Naive thymus-derived CD8-positive, alpha-beta T cell (primary cell): Measurements from ENCODE around the gene CACHD1. TPM values are rescaled to one million over a fixed set of nuclear protein-coding genes. Genes with fewer than 3 reads are reported as not detected.

Experiments
- ATAC-seq, 2 donors: fragments of 150-1000 bp; cut with Tn5 transposase in 1 of 2; sonication (Bioruptor Pico), chemical (Tn5 transposase) in 1 of 2; 1 replicate in 1 of 2; 2 replicates in 1 of 2; pipeline ENCODE4 v1.10.0; 2021; ENCODE audit warnings: mild to moderate bottlenecking in 2 of 2, moderate library complexity in 2 of 2
- POLR2A ChIA-PET: fragments of 350-600 bp; sonication (Branson Sonifier 250); formaldehyde crosslinking; loops from one replicate; lab custom pipeline; 2021; ENCODE audit warnings: antibody characterized with exemption; lab: Charles Lee
- DNase-seq, 10 donors: peaks; one replicate each; pipeline versions ENCODE4 v3.0.0 to v3.0.0-alpha.2; 2020 to 2022
- H3K27ac Mint-ChIP-seq, 10 donors: one replicate each; pipeline ENCODE4 v1.8.0; 2020 to 2022; ENCODE audit warnings: mild to moderate bottlenecking in 10 of 10, mixed read lengths in 10 of 10, moderate library complexity in 4 of 10, inconsistent platforms in 1 of 10
- H3K27me3 Mint-ChIP-seq, 5 donors: one replicate each; pipeline ENCODE4 v1.8.0; 2021 to 2022; ENCODE audit warnings: mixed read lengths in 5 of 5
- H3K36me3 Mint-ChIP-seq, 3 donors: one replicate each; pipeline ENCODE4 v1.8.0; 2020 to 2022; ENCODE audit warnings: mixed read lengths in 3 of 3, mild to moderate bottlenecking in 2 of 3, inconsistent platforms in 1 of 3
- H3K4me1 Mint-ChIP-seq, 4 donors: one replicate each; pipeline ENCODE4 v1.8.0; 2021 to 2022; ENCODE audit warnings: mixed read lengths in 4 of 4
- H3K4me3 Mint-ChIP-seq, 10 donors: one replicate each; pipeline ENCODE4 v1.8.0; 2020 to 2022; ENCODE audit warnings: mild to moderate bottlenecking in 10 of 10, mixed read lengths in 10 of 10, moderate library complexity in 6 of 10, inconsistent platforms in 1 of 10
- H3K9me3 Mint-ChIP-seq, 9 donors: one replicate each; pipeline ENCODE4 v1.8.0; 2020 to 2022; ENCODE audit warnings: mixed read lengths in 9 of 9, mild to moderate bottlenecking in 3 of 9, inconsistent platforms in 1 of 9, moderate library complexity in 1 of 9
- polyA plus RNA-seq, 3 donors: library from polyadenylated mRNA; unstranded; fragments of 300-500 nt; fragmentation: Illumina TruSeq; gene quantifications; one replicate each; pipeline ENCODE4 v1.2.3, GENCODE V29; 2021
- total RNA-seq, 8 experiments: library from RNA in 2 of 8; stranded (reverse) in 2 of 8; gene quantifications; one replicate each; pipeline ENCODE4 v1.2.3 and lab custom pipeline; 2021 to 2026

CACHD1 gene
- total RNA-seq (1 to 10 TPM; 4.9 to 5.2 TPM), polyA plus RNA-seq (1 to 10 TPM in 2 of 3 donors, under 1 TPM in 1; 0.80 to 3.3 (median 2.2) TPM), total RNA-seq (lab: John Stamatoyannopoulos, UW) (10.3 to 32.9 (median 15.3) reads per million in 6 experiments)

- DNase-seq = peak; percentile 30 to 83 (median 76)
- POLR2A ChIA-PET = no interaction called here
- ATAC-seq = peak; percentile 84 to 88
- Mint-ChIP-seq H3K9me3 (no peaks in the 10 kb centered on the region), H3K36me3 (no peaks in the 10 kb centered on the region), H3K27ac (peak within 1 kb of the TSS in 9 of 10 donors; percentile 17 to 90 (median 80)), H3K4me3 (peak within 1 kb of the TSS; percentile 87 to 100 (median 94)), H3K4me1 (peaks cover 21 to 31% (median 27%) of the 10 kb centered on the region in 4 donors), H3K27me3 (peaks cover 12 to 43% (median 28%) of the 10 kb centered on the region in 5 donors)
These were observed at the start of gene CACHD1 for GRCh38 chr1:64469977-64470664. Gene CACHD1 (plus strand): TSS chr1:64470129. CDS start chr1:64470745, 616 bp downstream.

- DNase-seq (no peak), ATAC-seq (no peak)
- peaks cover 0 to 2% (median 0%) of the 10 kb centered on the region in 5 donors for H3K27me3 Mint-ChIP-seq
- POLR2A ChIA-PET = no interaction called here
- H3K4me3 Mint-ChIP-seq = no peak overlapping the region
- H3K4me1 Mint-ChIP-seq = no peaks in the 10 kb centered on the region
- no peaks in the 10 kb centered on the region for H3K36me3 Mint-ChIP-seq
- no peak overlapping the region for H3K27ac Mint-ChIP-seq
- peaks cover 0 to 3% (median 0%) of the 10 kb centered on the region in 9 donors for H3K9me3 Mint-ChIP-seq
These were observed 48.6 kb upstream of the CACHD1 start for GRCh38 chr1:64421377-64421776.

GRCh38 chr1:64423526-64423925 lies 46.4 kb upstream of the CACHD1 start:
- no peak for ATAC-seq

GRCh38 chr1:64424412-64424811 lies 45.5 kb upstream of the CACHD1 start:
- no peak overlapping the region for H3K4me3 Mint-ChIP-seq
- DNase-seq = no peak
- POLR2A ChIA-PET = no interaction called here
- ATAC-seq = no peak
- no peaks in the 10 kb centered on the region for H3K4me1 Mint-ChIP-seq
- H3K36me3 Mint-ChIP-seq = no peaks in the 10 kb centered on the region
- H3K27me3 Mint-ChIP-seq = peaks cover 0 to 2% (median 0%) of the 10 kb centered on the region in 5 donors
- no peak overlapping the region for H3K27ac Mint-ChIP-seq
- H3K9me3 Mint-ChIP-seq = peaks cover 0 to 3% (median 0%) of the 10 kb centered on the region in 9 donors

More at GRCh38 chr1:64423526-64423925, 46.4 kb upstream of the CACHD1 start:
- peaks cover 0 to 3% (median 0%) of the 10 kb centered on the region in 9 donors for H3K9me3 Mint-ChIP-seq
- POLR2A ChIA-PET = no interaction called here
- H3K36me3 Mint-ChIP-seq = no peaks in the 10 kb centered on the region
- no peak overlapping the region for H3K27ac Mint-ChIP-seq
- DNase-seq = no peak
- peaks cover 0 to 2% (median 0%) of the 10 kb centered on the region in 5 donors for H3K27me3 Mint-ChIP-seq
- H3K4me3 Mint-ChIP-seq = no peak overlapping the region
- no peaks in the 10 kb centered on the region for H3K4me1 Mint-ChIP-seq

- H3K4me1 Mint-ChIP-seq = no peaks in the 10 kb centered on the region
- ATAC-seq (no peak), DNase-seq (no peak)
- peaks cover 0 to 3% (median 0%) of the 10 kb centered on the region in 9 donors for H3K9me3 Mint-ChIP-seq
- peaks cover 0 to 2% (median 0%) of the 10 kb centered on the region in 5 donors for H3K27me3 Mint-ChIP-seq
- POLR2A ChIA-PET = no interaction called here
- H3K36me3 Mint-ChIP-seq = no peaks in the 10 kb centered on the region
- no peak overlapping the region for H3K27ac Mint-ChIP-seq
- no peak overlapping the region for H3K4me3 Mint-ChIP-seq
These were observed 44.4 kb upstream of the CACHD1 start for GRCh38 chr1:64425521-64425920.

GRCh38 chr1:64426681-64427080 lies 43.2 kb upstream of the CACHD1 start:
- H3K36me3 Mint-ChIP-seq = peaks cover 0 to under 1% (median 0%) of the 10 kb centered on the region in 3 donors
- DNase-seq = no peak
- peaks cover 0 to 3% (median 0%) of the 10 kb centered on the region in 9 donors for H3K9me3 Mint-ChIP-seq
- POLR2A ChIA-PET = no interaction called here
- H3K4me1 Mint-ChIP-seq = no peaks in the 10 kb centered on the region
- H3K27ac Mint-ChIP-seq = no peak overlapping the region
- peaks cover 0 to 2% (median 0%) of the 10 kb centered on the region in 5 donors for H3K27me3 Mint-ChIP-seq
- no peak for ATAC-seq
- no peak overlapping the region for H3K4me3 Mint-ChIP-seq

GRCh38 chr1:64427879-64428278 lies 42.0 kb upstream of the CACHD1 start:
- H3K9me3 Mint-ChIP-seq = no peaks in the 10 kb centered on the region
- no peaks in the 10 kb centered on the region for H3K4me1 Mint-ChIP-seq
- H3K36me3 Mint-ChIP-seq = peaks cover 0 to 2% (median 0%) of the 10 kb centered on the region in 3 donors
- H3K27me3 Mint-ChIP-seq = no peaks in the 10 kb centered on the region
- H3K27ac Mint-ChIP-seq = no peak overlapping the region
- ATAC-seq (no peak), DNase-seq (no peak)
- no peak overlapping the region for H3K4me3 Mint-ChIP-seq
- POLR2A ChIA-PET = no interaction called here

- peaks cover 0 to 2% (median 0%) of the 10 kb centered on the region in 5 donors for H3K27me3 Mint-ChIP-seq
- no peak for ATAC-seq
- peaks cover 0 to 2% (median 0%) of the 10 kb centered on the region in 4 donors for H3K4me1 Mint-ChIP-seq
- POLR2A ChIA-PET = no interaction called here
- no peak overlapping the region for H3K4me3 Mint-ChIP-seq
- H3K36me3 Mint-ChIP-seq = peaks cover 0 to 2% (median 0%) of the 10 kb centered on the region in 3 donors
- no peaks in the 10 kb centered on the region for H3K9me3 Mint-ChIP-seq
- H3K27ac Mint-ChIP-seq = peak overlapping the region in 2 of 10 donors; percentile 2 to 58
- no peak for DNase-seq
These were observed 36.6 kb upstream of the CACHD1 start for GRCh38 chr1:64433308-64433707.

GRCh38 chr1:64433747-64434146 lies 36.2 kb upstream of the CACHD1 start:
- ATAC-seq (no peak), DNase-seq (no peak)
- Mint-ChIP-seq H3K36me3 (peaks cover 0 to 2% (median 0%) of the 10 kb centered on the region in 3 donors), H3K9me3 (no peaks in the 10 kb centered on the region), H3K27ac (peak overlapping the region in 1 of 10 donors; percentile 2), H3K4me3 (no peak overlapping the region), H3K27me3 (peaks cover 0 to 2% (median 0%) of the 10 kb centered on the region in 5 donors), H3K4me1 (peaks cover 0 to 2% (median 0%) of the 10 kb centered on the region in 4 donors)
- POLR2A ChIA-PET = no interaction called here

- Mint-ChIP-seq H3K27ac (no peak overlapping the region), H3K27me3 (peaks cover 0 to 2% (median 0%) of the 10 kb centered on the region in 5 donors), H3K36me3 (peaks cover 0 to 2% (median 0%) of the 10 kb centered on the region in 3 donors), H3K4me3 (no peak overlapping the region), H3K4me1 (peaks cover 0 to 2% (median 0%) of the 10 kb centered on the region in 4 donors), H3K9me3 (peaks cover 0 to 4% (median 0%) of the 10 kb centered on the region in 9 donors)
- DNase-seq = no peak
- POLR2A ChIA-PET = no interaction called here
- ATAC-seq = no peak
These were observed 34.9 kb upstream of the CACHD1 start for GRCh38 chr1:64435000-64435399.

- peaks cover 0 to 2% (median 1%) of the 10 kb centered on the region in 5 donors for H3K27me3 Mint-ChIP-seq
- DNase-seq (no peak), ATAC-seq (no peak)
- POLR2A ChIA-PET = no interaction called here
- H3K4me3 Mint-ChIP-seq = no peak overlapping the region
- H3K9me3 Mint-ChIP-seq = peaks cover 0 to 4% (median 0%) of the 10 kb centered on the region in 9 donors
- peaks cover 0 to 2% (median 0%) of the 10 kb centered on the region in 4 donors for H3K4me1 Mint-ChIP-seq
- no peak overlapping the region for H3K27ac Mint-ChIP-seq
- H3K36me3 Mint-ChIP-seq = no peaks in the 10 kb centered on the region
These were observed 32.5 kb upstream of the CACHD1 start for GRCh38 chr1:64437453-64437852.

- no peaks in the 10 kb centered on the region for H3K4me1 Mint-ChIP-seq
- H3K4me3 Mint-ChIP-seq = no peak overlapping the region
- POLR2A ChIA-PET = no interaction called here
- ATAC-seq (no peak), DNase-seq (no peak)
- H3K27ac Mint-ChIP-seq = no peak overlapping the region
- H3K9me3 Mint-ChIP-seq = peaks cover 0 to 5% (median 0%) of the 10 kb centered on the region in 9 donors
- peaks cover 0 to 5% (median 0%) of the 10 kb centered on the region in 3 donors for H3K36me3 Mint-ChIP-seq
- H3K27me3 Mint-ChIP-seq = peaks cover 0 to 4% (median 0%) of the 10 kb centered on the region in 5 donors
These were observed 29.6 kb upstream of the CACHD1 start for GRCh38 chr1:64440183-64440826.

GRCh38 chr1:64451440-64451839 lies 18.5 kb upstream of the CACHD1 start:
- Mint-ChIP-seq H3K27ac (no peak overlapping the region), H3K36me3 (no peaks in the 10 kb centered on the region), H3K4me1 (no peaks in the 10 kb centered on the region), H3K4me3 (no peak overlapping the region), H3K27me3 (peaks cover 0 to 5% (median 2%) of the 10 kb centered on the region in 5 donors), H3K9me3 (no peaks in the 10 kb centered on the region)
- POLR2A ChIA-PET = no interaction called here
- no peak for ATAC-seq
- DNase-seq = no peak
